ENCODE measurements around the gene CDH4.

Gene CDH4

GRCh38 chr20:61623451-61623850 lies 371.4 kb downstream of the CDH4 start:
- DNase-seq (ENCODE audit: low spot score), result no peak
- no peak for TF ChIP-seq CTCF (IDR thresholded peaks at IDR 0.05; ENCODE audit: borderline replicate concordance, control extremely low read depth, extremely low read depth, insufficient read depth, missing control alignments)
- in situ Hi-C loops (cut with MboI; ENCODE audit: low sequenced_read_pairs, unreplicated experiment), result no loop called here

- in situ Hi-C loops (cut with MboI; ENCODE audit: low sequenced_read_pairs, unreplicated experiment), result no loop called here
- TF ChIP-seq CTCF (IDR thresholded peaks at IDR 0.05; ENCODE audit: borderline replicate concordance, control extremely low read depth, extremely low read depth, insufficient read depth, missing control alignments), result no peak
- no peak for DNase-seq (ENCODE audit: low spot score)
Measured at GRCh38 chr20:61625246-61625645, 373.2 kb downstream of the CDH4 start.

- DNase-seq (ENCODE audit: low spot score), result no peak
- in situ Hi-C loops (cut with MboI; ENCODE audit: low sequenced_read_pairs, unreplicated experiment), result no loop called here
- no peak for TF ChIP-seq CTCF (IDR thresholded peaks at IDR 0.05; ENCODE audit: borderline replicate concordance, control extremely low read depth, extremely low read depth, insufficient read depth, missing control alignments)
Measured at GRCh38 chr20:61626412-61626811, 374.4 kb downstream of the CDH4 start.

- no peak for TF ChIP-seq CTCF (IDR thresholded peaks at IDR 0.05; ENCODE audit: borderline replicate concordance, control extremely low read depth, extremely low read depth, insufficient read depth, missing control alignments)
- in situ Hi-C loops (cut with MboI; ENCODE audit: low sequenced_read_pairs, unreplicated experiment), result no loop called here
- DNase-seq (ENCODE audit: low spot score), result no peak
Measured at GRCh38 chr20:61627791-61628415, 375.8 kb downstream of the CDH4 start.

GRCh38 chr20:61628480-61628879 lies 376.4 kb downstream of the CDH4 start:
- in situ Hi-C loops (cut with MboI; ENCODE audit: low sequenced_read_pairs, unreplicated experiment), result no loop called here
- TF ChIP-seq CTCF (IDR thresholded peaks at IDR 0.05; ENCODE audit: borderline replicate concordance, control extremely low read depth, extremely low read depth, insufficient read depth, missing control alignments), result no peak
- no peak for DNase-seq (ENCODE audit: low spot score)

- no peak for DNase-seq (ENCODE audit: low spot score)
- in situ Hi-C loops (cut with MboI; ENCODE audit: low sequenced_read_pairs, unreplicated experiment), result no loop called here
- no peak for TF ChIP-seq CTCF (IDR thresholded peaks at IDR 0.05; ENCODE audit: borderline replicate concordance, control extremely low read depth, extremely low read depth, insufficient read depth, missing control alignments)
Measured at GRCh38 chr20:61628901-61629601, 377.0 kb downstream of the CDH4 start.
